ENCODE measurements around the gene TPST2. TPM values are rescaled to one million over a fixed set of nuclear protein-coding genes. Genes with fewer than 3 reads are reported as not detected.

Gene TPST2
- total and polyA plus RNA-seq, 2 of the 4 experiments (the other 2 are of a cell fraction) = 42.5 to 63.6 TPM

DNA sequence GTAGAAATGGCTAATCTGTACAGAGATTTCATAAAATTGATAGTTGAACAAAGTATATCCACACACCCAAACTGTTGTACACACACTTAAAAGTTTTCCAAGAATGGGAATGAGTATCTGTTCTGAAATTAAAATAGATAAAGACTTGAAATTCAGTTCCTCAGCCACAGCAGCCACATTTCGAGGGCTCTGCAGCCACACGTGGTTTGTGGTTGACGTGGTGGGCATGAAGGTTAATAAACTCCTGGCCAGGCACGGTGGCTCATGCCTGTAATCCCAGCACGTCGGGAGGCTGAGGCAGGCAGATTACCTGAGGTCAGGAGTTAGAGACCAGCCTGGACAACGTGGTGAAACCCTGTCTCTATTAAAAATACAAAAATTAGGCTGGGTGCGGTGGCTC lies 24.0 kb downstream of the TPST2 start:
- no peak overlapping the region for H3K4ac ChIP-seq (ENCODE audit: low read depth, low read length)
- peaks cover 14% of the 10 kb centered on the region for H3K9me1 ChIP-seq (ENCODE audit: insufficient read depth, low read length)
- peaks cover 4% of the 10 kb centered on the region for H3K4me1 ChIP-seq (ENCODE audit: control insufficient read depth, insufficient read depth, low read length)
- no peak overlapping the region for H3K27ac ChIP-seq (ENCODE audit: insufficient read depth, low read length)
- no peak overlapping the region for H2AFZ ChIP-seq (replicated peaks; ENCODE audit: low read length, poor library complexity)
- 84% methylated on average over 6 of the region's 8 CpGs; no CpG with 5 or more reads in 1 of the 2 experiments for WGBS, 2 experiments (ENCODE audit: extremely low coverage in 2 of 2, insufficient read length in 1 of 2)
- ATAC-seq (ENCODE audit: low read depth) (no peak), DNase-seq (no peak)
- no peak overlapping the region for H4K91ac ChIP-seq (ENCODE audit: insufficient read depth, low read depth, low read length)
- H3K4me3 ChIP-seq (ENCODE audit: insufficient read depth, low read depth, low read length) = no peak overlapping the region
- H2BK20ac ChIP-seq (ENCODE audit: low read depth, low read length) = no peak overlapping the region
- no peak overlapping the region for H3K4me2 ChIP-seq (ENCODE audit: low read depth, low read length)
- intact Hi-C loops (cut with micrococcal nuclease) = no loop called here
- no peak overlapping the region for H2BK15ac ChIP-seq (ENCODE audit: low read depth, low read length)
- no peak overlapping the region for H3K23ac ChIP-seq (ENCODE audit: low read depth, low read length)
- H2BK5ac ChIP-seq (ENCODE audit: low read depth, low read length, poor library complexity, severe bottlenecking) = no peak overlapping the region
- no peaks in the 10 kb centered on the region for H3K27me3 ChIP-seq (ENCODE audit: control insufficient read depth, insufficient read depth, low read length)
- H3K36me3 ChIP-seq (ENCODE audit: control insufficient read depth, insufficient read depth, low read length) = peaks cover 4% of the 10 kb centered on the region
- no peak overlapping the region for H4K5ac ChIP-seq (ENCODE audit: low read depth, low read length)
- no peak overlapping the region for H4K8ac ChIP-seq (ENCODE audit: low read depth in 2 of 2, low read length in 2 of 2)
- ChIA-PET POLR2A (ENCODE audit: unreplicated experiment) (no interaction called here), CTCF (no interaction called here)
- in situ Hi-C loops (cut with MboI; ENCODE audit: low sequenced_read_pairs) = no loop called here
- H2BK120ac ChIP-seq (ENCODE audit: low read depth, low read length) = no peak overlapping the region
- no peak overlapping the region for H3K9ac ChIP-seq (ENCODE audit: low read depth, low read length)
- peaks cover 21% of the 10 kb centered on the region for H4K20me1 ChIP-seq (ENCODE audit: insufficient read depth, low read length)
- dilution Hi-C loops (cut with HindIII; ENCODE audit: low sequenced_read_pairs, unreplicated experiment) = no loop called here
- no peak overlapping the region for H2AK9ac ChIP-seq (replicated peaks; ENCODE audit: low read depth, low read length, poor library complexity)
- peaks cover 34 to 78% of the 10 kb centered on the region in 2 experiments for H3K79me1 ChIP-seq (ENCODE audit: low read depth in 1 of 2, low read length in 2 of 2)
- no TSS peak for BruUV-seq (replicated peaks)
- no peak overlapping the region for H3K56ac ChIP-seq (ENCODE audit: extremely low read depth, insufficient read depth, low read length)
- TF ChIP-seq CEBPB (IDR thresholded peaks at IDR 0.05; ENCODE audit: low read depth, low read length) = no peak
- no peak for TF ChIP-seq SMC3 (IDR thresholded peaks at IDR 0.05; ENCODE audit: low read depth, low read length)
- no peak for TF ChIP-seq MXI1 (IDR thresholded peaks at IDR 0.05; ENCODE audit: borderline replicate concordance, low read depth, low read length)
- no peak for TF ChIP-seq BHLHE40 (IDR thresholded peaks at IDR 0.05; ENCODE audit: low read depth, low read length)
- TF ChIP-seq NFE2L2 (IDR thresholded peaks at IDR 0.05; ENCODE audit: low read depth, low read length) = no peak
- no peak for TF ChIP-seq RFX5 (IDR thresholded peaks at IDR 0.05; ENCODE audit: low read depth, low read length)
- TF ChIP-seq, protein P1, sequence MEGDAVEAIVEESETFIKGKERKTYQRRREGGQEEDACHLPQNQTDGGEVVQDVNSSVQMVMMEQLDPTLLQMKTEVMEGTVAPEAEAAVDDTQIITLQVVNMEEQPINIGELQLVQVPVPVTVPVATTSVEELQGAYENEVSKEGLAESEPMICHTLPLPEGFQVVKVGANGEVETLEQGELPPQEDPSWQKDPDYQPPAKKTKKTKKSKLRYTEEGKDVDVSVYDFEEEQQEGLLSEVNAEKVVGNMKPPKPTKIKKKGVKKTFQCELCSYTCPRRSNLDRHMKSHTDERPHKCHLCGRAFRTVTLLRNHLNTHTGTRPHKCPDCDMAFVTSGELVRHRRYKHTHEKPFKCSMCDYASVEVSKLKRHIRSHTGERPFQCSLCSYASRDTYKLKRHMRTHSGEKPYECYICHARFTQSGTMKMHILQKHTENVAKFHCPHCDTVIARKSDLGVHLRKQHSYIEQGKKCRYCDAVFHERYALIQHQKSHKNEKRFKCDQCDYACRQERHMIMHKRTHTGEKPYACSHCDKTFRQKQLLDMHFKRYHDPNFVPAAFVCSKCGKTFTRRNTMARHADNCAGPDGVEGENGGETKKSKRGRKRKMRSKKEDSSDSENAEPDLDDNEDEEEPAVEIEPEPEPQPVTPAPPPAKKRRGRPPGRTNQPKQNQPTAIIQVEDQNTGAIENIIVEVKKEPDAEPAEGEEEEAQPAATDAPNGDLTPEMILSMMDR (conservative IDR thresholded peaks at IDR 0.05; ENCODE audit: low read depth, low read length) = no peak
- no peak for TF ChIP-seq MAZ (IDR thresholded peaks at IDR 0.05; ENCODE audit: borderline replicate concordance, low read depth, low read length)
- TF ChIP-seq POLR2A (IDR thresholded peaks at IDR 0.05; ENCODE audit: low read depth, low read length) = no peak
- no peak for TF ChIP-seq MAFK (IDR thresholded peaks at IDR 0.05; ENCODE audit: low read depth, low read length)
- no peak for TF ChIP-seq CHD1 (IDR thresholded peaks at IDR 0.05; ENCODE audit: low read depth, low read length)
- TF ChIP-seq RCOR1 (IDR thresholded peaks at IDR 0.05; ENCODE audit: insufficient replicate concordance, low read length) = no peak
- H3K18ac ChIP-seq (ENCODE audit: low read depth, low read length) = no peak overlapping the region
- no peak overlapping the region for H2AK5ac ChIP-seq (ENCODE audit: low read depth, low read length)
- H3K9me3 ChIP-seq (ENCODE audit: control insufficient read depth, insufficient read depth, low read length) = no peaks in the 10 kb centered on the region
- no peak overlapping the region for H3K14ac ChIP-seq (replicated peaks; ENCODE audit: low read depth, low read length)
